Ammon's horn (tissue), 1 donor: ENCODE measurements around the gene DIP2C.

Source experiments
- DNase-seq: peaks from one replicate; pipeline ENCODE4 v3.0.0-alpha.2; 2016; ENCODE audit warnings: low spot score

Gene DIP2C

GRCh38 chr10:389836-390448 is 299.5 kb downstream of the DIP2C start:
- DNase-seq: no peak

GRCh38 chr10:389261-389790 is 300.1 kb downstream of the DIP2C start:
- no peak for DNase-seq

- DNase-seq: no peak
These were observed 300.8 kb downstream of the DIP2C start for GRCh38 chr10:388661-389045.

GRCh38 chr10:387909-388660 is 301.4 kb downstream of the DIP2C start:
- DNase-seq: peak; percentile 69

- DNase-seq: no peak
These were observed 301.9 kb downstream of the DIP2C start for GRCh38 chr10:387593-387891.

- DNase-seq: peak; percentile 51
These were observed 302.5 kb downstream of the DIP2C start for GRCh38 chr10:386771-387592.

- DNase-seq: no peak
These were observed 303.7 kb downstream of the DIP2C start for GRCh38 chr10:385571-386300.

GRCh38 chr10:384538-385305 is 304.7 kb downstream of the DIP2C start:
- DNase-seq: no peak

GRCh38 chr10:383519-383918 is 305.9 kb downstream of the DIP2C start:
- DNase-seq: no peak

GRCh38 chr10:381805-382204 is 307.7 kb downstream of the DIP2C start:
- DNase-seq: no peak

- DNase-seq: no peak
These were observed 308.1 kb downstream of the DIP2C start for GRCh38 chr10:381346-381745.

- DNase-seq: no peak
These were observed 309.0 kb downstream of the DIP2C start for GRCh38 chr10:380313-380940.

GRCh38 chr10:378930-379704 is 310.4 kb downstream of the DIP2C start:
- DNase-seq: no peak

- DNase-seq: no peak
These were observed 311.1 kb downstream of the DIP2C start for GRCh38 chr10:378230-378929.

- no peak for DNase-seq
These were observed 312.2 kb downstream of the DIP2C start for GRCh38 chr10:377228-377627.

- DNase-seq: no peak
These were observed 313.5 kb downstream of the DIP2C start for GRCh38 chr10:375815-376505.

GRCh38 chr10:374354-374753 is 315.1 kb downstream of the DIP2C start:
- DNase-seq: no peak

GRCh38 chr10:373526-374309 is 315.8 kb downstream of the DIP2C start:
- no peak for DNase-seq
